Measurements from ENCODE around the gene COG8. TPM values are rescaled to one million over a fixed set of nuclear protein-coding genes. Genes with fewer than 3 reads are reported as not detected.
A peak's percentile ranks its signal among the peaks of the same experiment; 100 is the strongest.
"Not testable (repeated sequence)": the region's sequence is repeated elsewhere in the genome, so short reads cannot be mapped to it uniquely, and the experiment has no call there.

COG8 gene
- total RNA-seq, 1 donor from 2014 or later = 42.9 TPM

DNA sequence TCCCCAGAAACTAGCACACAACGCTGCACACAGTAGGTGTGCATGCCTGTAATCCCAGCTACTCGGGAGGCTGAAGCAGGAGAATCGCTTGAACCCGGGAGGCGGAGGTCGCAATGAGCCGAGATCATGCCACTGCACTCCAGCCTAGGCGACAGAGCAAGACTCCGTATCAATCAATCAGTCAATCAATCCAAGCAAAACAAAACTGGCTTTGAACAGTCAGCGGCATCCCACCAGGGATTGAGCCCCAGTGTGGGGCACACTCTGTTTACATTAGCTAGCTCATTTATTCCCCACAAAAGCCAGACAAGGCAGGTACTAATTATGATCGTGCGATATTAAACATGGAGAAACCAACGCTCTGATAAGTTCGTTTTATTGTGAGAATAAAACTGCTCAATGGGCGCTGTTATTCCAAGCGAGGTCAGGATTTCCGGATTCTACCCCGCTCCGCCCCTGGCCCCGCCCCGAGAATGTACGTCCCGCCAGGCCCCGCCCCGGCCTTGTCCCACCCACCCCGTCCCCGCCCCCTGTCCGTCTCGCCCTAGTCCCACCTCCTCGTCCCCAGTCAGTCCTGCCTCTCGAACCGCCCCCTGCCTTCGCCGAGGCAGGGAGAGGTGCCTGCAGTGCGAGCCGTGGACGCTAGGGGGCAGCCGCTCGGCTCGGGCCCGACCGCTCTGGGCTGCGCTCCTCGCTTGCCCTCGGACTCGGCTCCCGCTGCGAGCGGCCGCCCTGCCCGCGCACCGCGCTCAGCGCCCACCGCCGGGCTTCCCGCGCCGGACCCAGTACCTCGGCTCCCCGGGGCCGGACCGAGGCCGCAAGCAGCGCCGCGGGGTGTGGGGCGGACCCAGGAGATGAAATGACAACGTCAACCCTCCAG, 28.5 kb downstream of the COG8 start, which contains the start of gene VPS4A:
Gene VPS4A (plus strand): TSS at position 698 of the 880 bp plus-strand sequence. CDS start 162 bp downstream, at position 860.
- intact Hi-C loops (cut with micrococcal nuclease) = loop anchor here (1.0 kb wide), 2 partner anchors 19 to 28 kb away; partner anchors contain the start of genes COG8, NIP7 and PDF
- Mint-ChIP-seq H3K27me3 (ENCODE audit: low read depth) (no peaks in the 10 kb centered on the region), H3K36me3 (ENCODE audit: low read depth) (peaks cover 40% of the 10 kb centered on the region), H3K27ac (peak within 1 kb of the TSS; percentile 98), H3K4me1 (ENCODE audit: low read depth) (peaks cover 17% of the 10 kb centered on the region), H3K9me3 (no peaks in the 10 kb centered on the region), H3K4me3 (ENCODE audit: low read depth) (peak within 1 kb of the TSS; percentile 100)
- DNase-seq (ENCODE audit: low spot score) = peak; percentile 97

DNA sequence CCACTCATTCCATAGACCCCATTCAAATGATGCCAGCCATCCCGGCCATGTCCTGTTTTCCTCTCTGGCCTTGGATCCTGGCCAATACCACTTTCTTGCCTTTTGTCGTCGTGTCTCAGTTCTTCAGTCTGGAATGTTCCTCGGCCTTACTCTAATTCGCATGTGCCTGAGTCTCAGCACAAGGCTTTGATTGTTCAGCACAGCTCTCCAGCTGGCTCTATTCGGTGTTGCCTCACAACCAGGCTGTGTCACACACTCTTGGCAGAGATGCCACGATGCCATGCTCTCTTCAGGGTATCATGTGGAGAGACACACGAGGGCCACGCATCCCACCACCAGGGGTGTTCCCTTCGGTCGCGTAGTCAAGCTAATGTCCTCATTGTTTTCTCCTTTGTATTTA, 30.0 kb downstream of the COG8 start:
- no peak overlapping the region for H3K4me3 Mint-ChIP-seq (ENCODE audit: low read depth)
- peaks cover 17% of the 10 kb centered on the region for H3K4me1 Mint-ChIP-seq (ENCODE audit: low read depth)
- H3K9me3 Mint-ChIP-seq = no peaks in the 10 kb centered on the region
- no peak for DNase-seq (ENCODE audit: low spot score)
- intact Hi-C loops (cut with micrococcal nuclease) = no loop called here
- H3K36me3 Mint-ChIP-seq (ENCODE audit: low read depth) = peaks cover 30% of the 10 kb centered on the region
- no peak overlapping the region for H3K27ac Mint-ChIP-seq
- no peaks in the 10 kb centered on the region for H3K27me3 Mint-ChIP-seq (ENCODE audit: low read depth)

DNA sequence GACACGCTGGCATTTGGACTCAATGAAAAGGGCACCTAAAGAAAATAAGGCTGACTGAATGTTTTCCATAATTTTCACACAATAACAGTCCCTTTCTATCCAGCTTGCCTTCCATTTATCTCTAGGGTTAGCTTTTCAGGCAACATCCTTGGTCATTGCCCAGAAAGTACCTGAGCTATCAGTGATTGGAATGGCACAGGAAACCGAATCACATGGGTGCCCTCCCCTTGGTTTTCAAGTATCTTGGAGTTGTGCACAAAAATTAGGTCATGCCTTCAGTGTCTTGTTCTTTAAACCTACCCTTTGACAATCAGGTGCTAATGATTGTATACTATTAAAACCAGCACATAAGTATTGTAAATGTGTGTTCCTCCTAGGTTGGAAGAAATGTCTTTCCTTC, 31.5 kb downstream of the COG8 start:
- Mint-ChIP-seq H3K9me3 (no peaks in the 10 kb centered on the region), H3K36me3 (ENCODE audit: low read depth) (peaks cover 20% of the 10 kb centered on the region), H3K27me3 (ENCODE audit: low read depth) (no peaks in the 10 kb centered on the region), H3K4me3 (ENCODE audit: low read depth) (no peak overlapping the region), H3K27ac (no peak overlapping the region), H3K4me1 (ENCODE audit: low read depth) (peaks cover 10% of the 10 kb centered on the region)
- intact Hi-C loops (cut with micrococcal nuclease) = no loop called here
- no peak for DNase-seq (ENCODE audit: low spot score)

DNA sequence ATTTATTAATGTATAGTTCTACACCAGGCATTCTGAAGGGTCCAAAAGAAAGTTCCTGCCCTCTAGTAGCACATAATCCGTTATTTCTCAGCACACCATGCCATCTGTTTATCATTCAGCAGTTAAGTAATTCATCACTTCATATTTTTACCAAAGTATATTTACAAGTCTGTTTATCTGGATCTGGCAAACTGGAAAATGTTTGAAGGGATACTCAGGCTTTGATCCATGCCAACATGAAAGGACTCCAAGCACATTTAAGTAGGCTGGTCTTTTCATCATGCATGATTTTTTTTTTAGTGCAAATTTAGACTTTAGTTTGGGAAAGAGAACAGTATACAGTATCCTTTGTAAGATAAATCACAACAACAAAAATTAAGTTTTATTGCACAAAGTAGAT, 32.3 kb downstream of the COG8 start:
- Mint-ChIP-seq H3K27ac (no peak overlapping the region), H3K36me3 (ENCODE audit: low read depth) (peaks cover 18% of the 10 kb centered on the region), H3K4me1 (ENCODE audit: low read depth) (peaks cover 7% of the 10 kb centered on the region), H3K4me3 (ENCODE audit: low read depth) (no peak overlapping the region), H3K9me3 (no peaks in the 10 kb centered on the region), H3K27me3 (ENCODE audit: low read depth) (no peaks in the 10 kb centered on the region)
- DNase-seq (ENCODE audit: low spot score) = no peak
- intact Hi-C loops (cut with micrococcal nuclease) = no loop called here

DNA sequence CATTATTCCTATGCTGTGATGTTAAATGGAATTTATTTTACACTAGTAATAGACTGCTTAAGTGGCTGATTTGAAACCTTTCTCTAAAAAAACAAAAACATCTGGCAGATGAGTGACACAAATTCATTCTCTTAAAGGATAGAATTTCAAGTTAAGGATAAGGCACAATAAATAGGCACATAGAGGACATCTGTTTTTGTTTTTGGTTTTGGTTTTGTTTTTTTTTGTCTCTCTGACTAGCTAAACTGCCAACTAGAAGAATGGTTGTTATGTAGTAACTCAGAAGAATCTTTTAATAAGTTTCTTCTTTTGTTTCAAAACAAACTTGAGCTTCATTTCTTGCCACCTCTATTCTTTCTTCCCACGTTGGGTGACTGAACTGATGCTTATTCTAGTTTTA, 33.3 kb downstream of the COG8 start:
- intact Hi-C loops (cut with micrococcal nuclease) = no loop called here
- Mint-ChIP-seq H3K27ac (no peak overlapping the region), H3K36me3 (ENCODE audit: low read depth) (peaks cover 18% of the 10 kb centered on the region), H3K4me3 (ENCODE audit: low read depth) (no peak overlapping the region), H3K27me3 (ENCODE audit: low read depth) (no peaks in the 10 kb centered on the region), H3K4me1 (ENCODE audit: low read depth) (peaks cover 3% of the 10 kb centered on the region), H3K9me3 (no peaks in the 10 kb centered on the region)
- no peak for DNase-seq (ENCODE audit: low spot score)

DNA sequence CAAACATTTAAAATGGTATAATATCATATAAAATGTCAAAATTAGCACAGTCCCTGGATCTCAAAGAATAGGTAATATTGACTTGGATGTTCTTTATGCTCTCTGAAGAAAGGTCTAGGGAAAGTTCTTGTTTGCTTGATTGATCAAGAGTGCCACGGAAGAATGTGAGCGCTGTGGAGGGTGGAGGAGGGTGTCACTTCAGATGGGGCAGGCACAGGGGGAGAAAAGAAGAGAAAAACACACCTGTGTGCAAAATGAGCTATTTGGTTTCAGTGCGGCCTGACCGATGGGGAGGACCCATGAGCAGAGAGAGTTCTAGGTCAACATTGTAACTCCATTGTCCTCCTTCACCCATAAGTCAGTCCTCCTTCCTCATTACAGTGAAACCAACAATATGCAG, 37.1 kb downstream of the COG8 start:
- Mint-ChIP-seq H3K36me3 (ENCODE audit: low read depth) (peaks cover 27% of the 10 kb centered on the region), H3K27me3 (ENCODE audit: low read depth) (no peaks in the 10 kb centered on the region), H3K4me3 (ENCODE audit: low read depth) (no peak overlapping the region)

DNA sequence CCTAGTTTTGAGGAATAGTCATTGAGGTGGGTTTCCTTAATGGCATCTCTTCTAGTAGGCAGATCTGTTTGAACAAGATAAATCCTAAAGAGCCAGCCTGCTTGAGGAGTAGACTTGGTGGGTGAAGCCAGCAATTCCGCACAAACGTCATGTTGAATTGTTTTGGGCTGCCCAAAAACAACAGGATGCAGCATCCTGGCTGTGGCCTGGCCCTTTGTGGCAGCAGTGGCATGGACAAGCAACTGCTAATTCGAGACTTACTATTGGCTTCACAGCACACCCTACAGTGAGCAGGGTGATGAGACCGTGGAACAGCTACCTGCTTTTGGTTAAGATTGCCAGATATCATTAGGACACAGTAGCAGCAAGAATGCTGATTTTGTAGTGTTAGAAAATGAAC, 37.5 kb downstream of the COG8 start:
- no peak overlapping the region for H3K4me3 Mint-ChIP-seq (ENCODE audit: low read depth)

More for the DNA sequence above, 37.1 kb downstream of the COG8 start:
- no peak for DNase-seq (ENCODE audit: low spot score)
- intact Hi-C loops (cut with micrococcal nuclease) = no loop called here
- H3K9me3 Mint-ChIP-seq = no peaks in the 10 kb centered on the region
- no peak overlapping the region for H3K27ac Mint-ChIP-seq
- peaks cover 2% of the 10 kb centered on the region for H3K4me1 Mint-ChIP-seq (ENCODE audit: low read depth)

DNA sequence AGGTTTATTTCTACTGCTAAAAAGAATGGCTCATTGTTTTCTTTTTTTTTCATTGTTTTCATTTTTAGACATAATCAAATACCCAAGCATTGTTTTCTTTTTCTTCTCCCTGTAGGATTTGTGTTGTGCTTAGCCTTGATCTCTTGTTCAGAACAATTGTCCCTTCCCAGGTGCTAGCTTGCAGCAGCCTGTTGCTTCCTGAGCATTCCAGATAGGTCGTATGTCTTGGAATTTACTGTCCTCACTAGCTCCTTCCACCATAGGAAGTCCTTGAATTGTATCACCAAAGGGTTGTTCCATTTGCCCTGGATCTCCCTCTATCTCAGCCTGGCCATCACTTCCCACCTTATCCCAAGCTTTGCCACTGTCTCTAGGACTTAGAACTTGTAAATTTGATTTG, 38.2 kb downstream of the COG8 start:
- Mint-ChIP-seq H3K9me3 (no peaks in the 10 kb centered on the region), H3K4me3 (ENCODE audit: low read depth) (no peak overlapping the region), H3K4me1 (ENCODE audit: low read depth) (peaks cover 2% of the 10 kb centered on the region), H3K36me3 (ENCODE audit: low read depth) (peaks cover 26% of the 10 kb centered on the region), H3K27ac (no peak overlapping the region), H3K27me3 (ENCODE audit: low read depth) (no peaks in the 10 kb centered on the region)
- no peak for DNase-seq (ENCODE audit: low spot score)
- intact Hi-C loops (cut with micrococcal nuclease) = no loop called here

More for the DNA sequence above, 37.5 kb downstream of the COG8 start:
- intact Hi-C loops (cut with micrococcal nuclease) = no loop called here
- Mint-ChIP-seq H3K27me3 (ENCODE audit: low read depth) (no peaks in the 10 kb centered on the region), H3K4me1 (ENCODE audit: low read depth) (peaks cover 2% of the 10 kb centered on the region), H3K36me3 (ENCODE audit: low read depth) (peaks cover 27% of the 10 kb centered on the region), H3K27ac (no peak overlapping the region), H3K9me3 (no peaks in the 10 kb centered on the region)
- no peak for DNase-seq (ENCODE audit: low spot score)

DNA sequence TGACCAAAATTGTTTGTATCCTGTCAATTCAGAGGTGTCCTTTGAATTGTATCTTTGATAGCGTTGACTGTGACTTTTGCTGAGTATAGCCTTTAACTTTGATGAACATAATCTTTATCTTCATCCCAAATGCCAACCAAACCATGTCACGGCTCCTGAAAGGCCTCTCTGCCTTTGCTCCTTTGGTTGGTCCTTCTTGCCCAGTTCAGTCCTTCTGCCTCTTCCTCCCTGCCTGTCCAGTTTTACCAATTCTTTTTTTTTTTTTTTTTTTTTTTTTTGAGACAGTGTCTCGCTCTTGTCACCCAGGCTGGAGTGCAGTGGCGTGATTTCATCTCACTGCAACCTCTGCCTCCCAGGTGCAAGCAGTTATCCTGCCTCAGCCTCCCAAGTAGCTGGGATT, 41.1 kb downstream of the COG8 start:
- Mint-ChIP-seq H3K4me3 (ENCODE audit: low read depth) (no peak overlapping the region), H3K4me1 (ENCODE audit: low read depth) (peaks cover 2% of the 10 kb centered on the region), H3K27ac (no peak overlapping the region), H3K27me3 (ENCODE audit: low read depth) (no peaks in the 10 kb centered on the region), H3K9me3 (no peaks in the 10 kb centered on the region), H3K36me3 (ENCODE audit: low read depth) (peaks cover 22% of the 10 kb centered on the region)
- no peak for DNase-seq (ENCODE audit: low spot score)
- intact Hi-C loops (cut with micrococcal nuclease) = no loop called here

DNA sequence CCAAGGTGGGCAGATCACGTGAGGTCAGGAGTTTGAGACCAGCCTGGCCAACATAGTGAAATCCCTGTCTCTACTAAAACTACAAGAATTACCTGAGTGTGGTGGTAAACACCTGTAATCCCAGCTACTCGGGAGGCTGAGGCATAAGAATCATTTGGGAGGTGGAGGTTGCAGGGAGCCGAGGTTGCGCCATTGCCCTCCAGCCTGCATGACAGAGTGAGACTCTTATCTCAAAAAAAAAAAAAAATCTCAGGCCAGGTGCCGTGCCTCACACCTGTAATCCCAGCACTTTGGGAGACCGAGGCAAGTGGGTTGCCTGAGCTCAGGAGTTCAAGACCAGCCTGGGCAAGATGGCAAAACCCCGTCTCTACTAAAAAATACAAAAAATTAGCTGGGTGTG, 42.6 kb downstream of the COG8 start:
- intact Hi-C loops (cut with micrococcal nuclease); H3K9me3 Mint-ChIP-seq; H3K4me1 Mint-ChIP-seq (ENCODE audit: low read depth); DNase-seq (ENCODE audit: low spot score); H3K4me3 Mint-ChIP-seq (ENCODE audit: low read depth); H3K27me3 Mint-ChIP-seq (ENCODE audit: low read depth); H3K27ac Mint-ChIP-seq: not testable (repeated sequence)
- H3K36me3 Mint-ChIP-seq (ENCODE audit: low read depth) = peaks cover 22% of the 10 kb centered on the region

DNA sequence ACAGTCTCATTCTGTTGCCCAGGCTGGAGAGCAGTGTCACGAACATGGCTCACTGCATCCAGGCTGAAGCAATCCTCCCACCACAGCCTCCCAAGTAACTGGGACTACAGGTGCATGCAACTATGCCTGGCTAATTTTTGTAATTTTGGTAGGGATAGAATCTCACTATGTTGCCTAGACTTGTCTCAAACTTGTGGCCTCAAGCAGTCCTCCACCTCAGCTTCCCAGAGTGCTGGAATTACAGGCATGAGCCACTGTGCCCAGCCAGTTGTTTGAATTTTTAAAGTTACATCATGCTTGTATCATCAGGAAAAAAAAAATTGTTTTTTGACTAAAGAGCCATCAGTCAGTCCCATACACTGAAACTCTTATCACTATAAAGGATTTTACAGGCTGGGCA, 45.3 kb downstream of the COG8 start:
- H3K4me1 Mint-ChIP-seq (ENCODE audit: low read depth) = peaks cover 2% of the 10 kb centered on the region
- intact Hi-C loops (cut with micrococcal nuclease) = no loop called here
- H3K27ac Mint-ChIP-seq = no peak overlapping the region
- no peak for DNase-seq (ENCODE audit: low spot score)
- H3K4me3 Mint-ChIP-seq (ENCODE audit: low read depth) = no peak overlapping the region
- no peaks in the 10 kb centered on the region for H3K27me3 Mint-ChIP-seq (ENCODE audit: low read depth)
- peaks cover 3% of the 10 kb centered on the region for H3K36me3 Mint-ChIP-seq (ENCODE audit: low read depth)
- H3K9me3 Mint-ChIP-seq = no peaks in the 10 kb centered on the region

DNA sequence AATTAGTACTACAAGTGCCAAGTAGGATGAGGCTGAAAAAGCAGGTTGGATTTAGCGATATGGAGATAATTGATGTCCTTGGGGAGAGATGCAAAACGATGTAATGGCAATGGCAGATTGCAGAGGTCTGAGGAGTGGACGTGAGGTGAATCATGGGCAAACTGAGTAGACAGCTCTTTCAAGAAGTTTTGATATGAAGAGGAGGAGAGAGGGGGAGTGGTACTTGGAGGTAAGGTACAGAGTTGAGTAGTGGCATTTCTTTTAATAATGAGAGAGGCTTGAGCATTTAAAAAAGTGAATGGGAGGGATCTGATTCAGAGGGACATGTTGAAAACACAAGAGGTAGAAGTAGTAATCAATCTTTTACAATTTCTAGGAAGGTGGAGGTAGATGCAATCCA, 46.0 kb downstream of the COG8 start:
- DNase-seq (ENCODE audit: low spot score) = no peak
- intact Hi-C loops (cut with micrococcal nuclease) = no loop called here
- Mint-ChIP-seq H3K9me3 (no peaks in the 10 kb centered on the region), H3K27ac (no peak overlapping the region), H3K27me3 (ENCODE audit: low read depth) (no peaks in the 10 kb centered on the region), H3K4me3 (ENCODE audit: low read depth) (no peak overlapping the region), H3K4me1 (ENCODE audit: low read depth) (no peaks in the 10 kb centered on the region), H3K36me3 (ENCODE audit: low read depth) (peaks cover 3% of the 10 kb centered on the region)

DNA sequence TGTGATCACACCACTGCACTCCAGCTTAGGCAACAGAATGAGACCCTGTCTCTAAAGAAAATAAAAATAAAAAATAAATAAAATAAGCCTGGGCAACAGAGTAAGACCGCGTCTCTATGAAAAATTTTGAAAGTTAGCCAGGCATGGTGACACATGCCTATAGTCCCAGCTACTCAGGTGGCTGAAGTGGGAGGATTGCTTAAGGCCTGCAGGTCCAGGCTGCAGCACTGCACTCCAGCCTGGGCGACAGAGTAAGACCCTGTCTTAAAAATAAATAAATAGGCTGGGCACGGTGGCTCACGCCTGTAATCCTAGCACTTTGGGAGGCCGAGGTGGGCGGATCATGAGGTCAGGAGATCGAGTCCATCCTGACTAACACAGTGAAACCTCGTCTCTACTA, 47.7 kb downstream of the COG8 start:
- intact Hi-C loops (cut with micrococcal nuclease); H3K9me3 Mint-ChIP-seq; H3K27me3 Mint-ChIP-seq (ENCODE audit: low read depth); H3K4me3 Mint-ChIP-seq (ENCODE audit: low read depth); DNase-seq (ENCODE audit: low spot score); H3K27ac Mint-ChIP-seq; H3K36me3 Mint-ChIP-seq (ENCODE audit: low read depth); H3K4me1 Mint-ChIP-seq (ENCODE audit: low read depth): not testable (repeated sequence)
